GM23248 (cell line): Measurements from ENCODE around the gene BDH1.
"Not testable (repeated sequence)": the region's sequence is repeated elsewhere in the genome, so short reads cannot be mapped to it uniquely, and the experiment has no call there.

Experiments
- EZH2 ChIP-seq: fragments of 200-600 bp; sonication (generic); IDR thresholded peaks from 2 replicates; pipeline ENCODE4 v1.6.1; 2018; ENCODE audit warnings: antibody characterized with exemption, mild to moderate bottlenecking; ENCODE audit not compliant: insufficient read depth, poor library complexity, severe bottlenecking
- EZH2phosphoT487 ChIP-seq: fragments of 200-600 bp; sonication (generic); IDR thresholded peaks from 2 replicates; pipeline ENCODE4 v1.6.1; 2018; ENCODE audit warnings: antibody characterized with exemption, moderate library complexity, mild to moderate bottlenecking, low read depth; ENCODE audit not compliant: insufficient read depth

DNA sequence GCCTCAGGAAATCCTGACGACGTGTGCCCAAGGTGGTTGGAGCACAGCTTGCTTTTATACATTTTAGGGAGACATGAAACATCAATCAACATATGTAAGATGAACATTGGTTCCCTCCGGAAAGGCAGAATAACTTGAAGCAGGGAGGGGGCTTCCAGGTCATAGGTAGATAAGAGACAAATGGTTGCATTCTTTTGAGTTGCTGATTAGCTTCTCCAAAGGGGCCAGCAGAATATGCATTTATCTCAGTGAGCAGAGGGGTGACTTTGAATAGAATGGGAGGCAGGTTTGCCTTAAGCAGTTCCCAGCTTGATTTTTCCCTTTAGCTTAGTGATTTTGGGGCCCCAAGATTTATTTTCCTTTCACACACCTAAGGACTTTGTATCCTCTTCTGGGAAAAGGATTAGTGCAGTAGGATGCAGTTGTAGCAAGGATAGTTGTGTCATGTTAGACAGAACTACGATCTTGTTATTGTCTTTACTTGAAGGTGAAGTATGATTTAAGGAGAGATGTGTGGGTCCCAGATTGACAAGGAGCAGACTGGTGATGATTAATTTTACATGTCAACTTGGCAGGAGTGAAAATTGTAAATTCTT, 18.7 kb upstream of the BDH1 start:
- not testable (repeated sequence) for TF ChIP-seq EZH2phosphoT487, EZH2
